Smooth muscle cell (in vitro differentiated cells): ENCODE results near the gene SSR2. TPM values are rescaled to one million over a fixed set of nuclear protein-coding genes. Genes with fewer than 3 reads are reported as not detected.

Experiments used
- DNase-seq: peaks from one replicate; lab custom pipeline; 2025; ENCODE audit not compliant: unreplicated experiment; lab: John Stamatoyannopoulos, UW
- H2AFZ ChIP-seq: fragments of 200-600 bp; sonication (generic); 2 replicates; pipeline ENCODE4 v1.6.0; 2016; ENCODE audit warnings: antibody characterized with exemption, low read depth, mild to moderate bottlenecking
- H3F3A ChIP-seq: fragments of 200-600 bp; sonication (generic); 2 replicates; pipeline ENCODE4 v1.6.0; 2017; ENCODE audit warnings: antibody characterized with exemption, low read depth
- H3K27ac ChIP-seq: fragments of 200-600 bp; sonication (generic); 2 replicates; pipeline ENCODE4 v1.5.1; 2016; ENCODE audit warnings: low read depth, mild to moderate bottlenecking
- H3K27me3 ChIP-seq: fragments of 200-600 bp; sonication (generic); 2 replicates; pipeline ENCODE4 v1.6.1; 2016; ENCODE audit warnings: low read depth, mild to moderate bottlenecking
- H3K36me3 ChIP-seq: fragments of 200-600 bp; sonication (generic); 2 replicates; pipeline ENCODE4 v1.5.1; 2016; ENCODE audit warnings: low read depth
- H3K4me1 ChIP-seq: fragments of 200-600 bp; sonication (generic); 2 replicates; pipeline ENCODE4 v1.5.1; 2016; ENCODE audit warnings: low read depth
- H3K4me2 ChIP-seq: fragments of 200-600 bp; sonication (generic); 2 replicates; pipeline ENCODE4 v1.6.0; 2016; ENCODE audit warnings: mild to moderate bottlenecking
- H3K4me3 ChIP-seq: fragments of 200-600 bp; sonication (generic); 2 replicates; pipeline ENCODE4 v1.5.1; 2016; ENCODE audit warnings: mild to moderate bottlenecking
- H3K79me2 ChIP-seq: fragments of 200-600 bp; sonication (generic); 2 replicates; pipeline ENCODE4 v1.6.0; 2016; ENCODE audit warnings: low read depth, mild to moderate bottlenecking
- H3K9ac ChIP-seq: fragments of 200-600 bp; sonication (generic); 2 replicates; pipeline ENCODE4 v1.6.0; 2016; ENCODE audit warnings: low read depth
- H3K9me3 ChIP-seq: fragments of 200-600 bp; sonication (generic); replicated peaks from 2 replicates; pipeline ENCODE4 v1.5.1; 2016; ENCODE audit warnings: low read depth
- H4K20me1 ChIP-seq: fragments of 200-600 bp; sonication (generic); 2 replicates; pipeline ENCODE4 v1.6.0; 2016; ENCODE audit warnings: low read depth
- WGBS: methylation state at CpG from one replicate; pipeline ENCODE4 v1.1.7; 2016; ENCODE audit warnings: low lambda C conversion rate; 5-methylcytosine and 5-hydroxymethylcytosine counted together
- polyA plus RNA-seq: library from polyadenylated mRNA; unstranded; fragments of >200 nt; fragmentation: Nextera tagmentation; extraction: Ambion mirVana; gene quantifications from 2 replicates; pipeline ENCODE4 v1.2.1, GENCODE V29; 2016
- total RNA-seq: library from RNA; depleted of rRNA; stranded (reverse); fragments of >200 nt; gene quantifications from 2 replicates; pipeline ENCODE4 v1.2.3, GENCODE V29; 2014
- TF ChIP-seq, protein P1 (sequence below): fragments of 200-600 bp; sonication (generic); IDR thresholded peaks from 2 replicates; pipeline ENCODE4 v1.5.1; 2017; ENCODE audit warnings: borderline replicate concordance, mild to moderate bottlenecking, antibody characterized with exemption; ENCODE audit not compliant: insufficient read depth, poor library complexity, severe bottlenecking

The SSR2 gene
- total and polyA plus RNA-seq, 2 experiments from 2014 or later, result 447 to 457 TPM

DNA sequence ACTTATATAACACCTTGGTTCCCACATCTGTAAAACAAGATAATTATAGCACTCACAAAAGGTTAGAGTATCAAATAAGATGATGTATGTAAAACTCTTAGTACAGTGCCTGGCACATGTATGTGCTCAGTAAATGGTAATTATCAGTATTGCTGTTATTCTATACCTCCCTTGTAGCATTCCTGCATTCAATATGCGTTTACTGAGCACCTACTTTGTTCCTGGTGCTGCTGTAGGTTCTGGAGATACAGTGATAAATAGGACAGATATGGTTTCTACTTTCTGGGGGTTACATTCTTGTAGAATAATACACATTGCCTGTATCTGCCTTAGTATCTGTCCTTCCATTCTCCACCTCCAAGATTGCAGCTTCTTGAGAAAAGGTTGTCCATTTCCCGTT is 1.2 kb upstream of the SSR2 start:
- H2AFZ ChIP-seq, result no peak overlapping the region
- WGBS, result 94% methylated on average over 2 of the region's 2 CpGs

DNA sequence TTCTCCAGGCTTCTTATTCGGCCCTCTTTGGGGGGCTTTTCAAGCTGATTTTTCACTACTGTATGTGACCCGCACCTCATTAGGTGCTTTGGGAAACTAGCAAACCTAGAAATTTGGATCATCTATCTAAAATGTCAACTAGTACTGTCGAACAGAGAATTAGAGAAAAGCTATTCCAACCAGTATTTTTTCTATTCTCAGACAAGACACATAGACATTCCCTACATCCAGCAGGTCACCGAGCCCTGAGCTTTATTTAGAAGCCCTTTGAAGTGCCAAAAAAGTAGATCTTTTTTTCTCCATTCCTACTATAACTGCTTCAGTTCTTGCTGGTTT is 310 bp upstream of the SSR2 start:
- peaks cover 9% of the 10 kb centered on the region for H3F3A ChIP-seq
- no peaks in the 10 kb centered on the region for H3K9me3 ChIP-seq
- H3K79me2 ChIP-seq, result peaks cover 47% of the 10 kb centered on the region
- H3K27me3 ChIP-seq, result no peaks in the 10 kb centered on the region
- H3K4me3 ChIP-seq, result peak overlapping the region; percentile 70
- TF ChIP-seq, protein P1, sequence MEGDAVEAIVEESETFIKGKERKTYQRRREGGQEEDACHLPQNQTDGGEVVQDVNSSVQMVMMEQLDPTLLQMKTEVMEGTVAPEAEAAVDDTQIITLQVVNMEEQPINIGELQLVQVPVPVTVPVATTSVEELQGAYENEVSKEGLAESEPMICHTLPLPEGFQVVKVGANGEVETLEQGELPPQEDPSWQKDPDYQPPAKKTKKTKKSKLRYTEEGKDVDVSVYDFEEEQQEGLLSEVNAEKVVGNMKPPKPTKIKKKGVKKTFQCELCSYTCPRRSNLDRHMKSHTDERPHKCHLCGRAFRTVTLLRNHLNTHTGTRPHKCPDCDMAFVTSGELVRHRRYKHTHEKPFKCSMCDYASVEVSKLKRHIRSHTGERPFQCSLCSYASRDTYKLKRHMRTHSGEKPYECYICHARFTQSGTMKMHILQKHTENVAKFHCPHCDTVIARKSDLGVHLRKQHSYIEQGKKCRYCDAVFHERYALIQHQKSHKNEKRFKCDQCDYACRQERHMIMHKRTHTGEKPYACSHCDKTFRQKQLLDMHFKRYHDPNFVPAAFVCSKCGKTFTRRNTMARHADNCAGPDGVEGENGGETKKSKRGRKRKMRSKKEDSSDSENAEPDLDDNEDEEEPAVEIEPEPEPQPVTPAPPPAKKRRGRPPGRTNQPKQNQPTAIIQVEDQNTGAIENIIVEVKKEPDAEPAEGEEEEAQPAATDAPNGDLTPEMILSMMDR, result no peak
- H3K4me1 ChIP-seq, result peaks cover 9% of the 10 kb centered on the region
- DNase-seq, result no peak
- H3K36me3 ChIP-seq, result no peaks in the 10 kb centered on the region
- no peak overlapping the region for H3K9ac ChIP-seq
- H3K4me2 ChIP-seq, result peak overlapping the region; percentile 93
- peak overlapping the region; percentile 88 for H2AFZ ChIP-seq
- peaks cover 24% of the 10 kb centered on the region for H4K20me1 ChIP-seq
- 19% methylated on average over 4 of the region's 4 CpGs for WGBS
- no peak overlapping the region for H3K27ac ChIP-seq

More for the DNA sequence above, 1.2 kb upstream of the SSR2 start:
- H3K4me2 ChIP-seq, result no peak overlapping the region
- no peak for DNase-seq
- H3K27ac ChIP-seq, result no peak overlapping the region
- H3K79me2 ChIP-seq, result peaks cover 38% of the 10 kb centered on the region
- H3K4me3 ChIP-seq, result no peak overlapping the region
- peaks cover 9% of the 10 kb centered on the region for H3K4me1 ChIP-seq
- no peaks in the 10 kb centered on the region for H3K36me3 ChIP-seq
- no peaks in the 10 kb centered on the region for H3K9me3 ChIP-seq
- peaks cover 9% of the 10 kb centered on the region for H3F3A ChIP-seq
- peaks cover 15% of the 10 kb centered on the region for H4K20me1 ChIP-seq
- no peak overlapping the region for H3K9ac ChIP-seq
- TF ChIP-seq, protein P1, result no peak
- no peaks in the 10 kb centered on the region for H3K27me3 ChIP-seq

DNA sequence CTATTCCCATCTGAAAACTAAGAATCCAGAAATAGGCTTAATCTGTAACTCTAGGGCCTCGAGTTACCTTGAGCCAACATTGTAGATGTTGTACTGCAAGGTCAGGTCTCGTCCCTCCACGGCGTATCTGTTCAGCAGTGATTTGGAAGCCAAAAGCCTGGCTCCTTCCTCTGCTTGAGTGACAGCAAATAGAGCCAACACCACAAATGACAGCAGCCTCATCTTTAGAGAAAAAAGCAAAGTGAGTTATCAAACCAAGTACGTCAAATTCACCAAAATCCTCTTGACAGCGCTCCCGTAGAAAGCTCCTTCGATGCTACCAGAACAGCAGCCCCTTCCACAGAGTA is 832 bp downstream of the SSR2 start:
- Histone ChIP-seq H3K4me1 (peaks cover 9% of the 10 kb centered on the region), H3K27me3 (no peaks in the 10 kb centered on the region), H3K27ac (peak overlapping the region; percentile 55), H3K79me2 (peaks cover 51% of the 10 kb centered on the region), H3K36me3 (peaks cover 4% of the 10 kb centered on the region), H3K9ac (peak overlapping the region; percentile 78), H3K4me3 (peak overlapping the region; percentile 70), H3F3A (peaks cover 9% of the 10 kb centered on the region), H4K20me1 (peaks cover 29% of the 10 kb centered on the region), H2AFZ (no peak overlapping the region), H3K4me2 (peak overlapping the region; percentile 93), H3K9me3 (no peaks in the 10 kb centered on the region)
- no peak for DNase-seq
- 67% methylated on average over 8 of the region's 8 CpGs for WGBS
- TF ChIP-seq, protein P1, result no peak

DNA sequence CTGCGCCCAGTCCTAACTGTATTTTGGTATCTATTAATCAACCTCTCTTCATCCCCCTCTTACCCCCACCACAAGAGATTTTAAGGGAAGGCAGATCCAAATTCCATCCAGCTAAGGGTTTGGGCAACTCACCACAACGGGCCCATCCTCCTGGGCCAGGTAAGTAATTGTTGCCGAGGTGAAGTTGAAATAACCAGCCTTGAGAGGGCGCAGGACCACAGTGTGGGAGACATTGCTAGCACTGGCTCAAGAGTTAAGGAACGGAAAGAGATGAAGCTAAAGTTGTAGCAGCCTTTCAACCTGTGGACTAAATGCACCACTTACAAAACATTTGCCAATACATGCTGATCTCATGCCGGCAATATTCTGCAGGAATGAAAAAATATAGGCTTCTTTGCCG is 5.9 kb downstream of the SSR2 start:
- Histone ChIP-seq H3K9ac (no peak overlapping the region), H3K36me3 (peaks cover 15% of the 10 kb centered on the region), H3K27ac (no peak overlapping the region), H4K20me1 (peaks cover 78% of the 10 kb centered on the region), H3K79me2 (peaks cover 46% of the 10 kb centered on the region), H3K4me3 (no peak overlapping the region), H3K4me1 (peaks cover 6% of the 10 kb centered on the region), H2AFZ (no peak overlapping the region), H3K4me2 (no peak overlapping the region), H3K27me3 (no peaks in the 10 kb centered on the region), H3K9me3 (no peaks in the 10 kb centered on the region), H3F3A (peaks cover 31% of the 10 kb centered on the region)
- WGBS, result 96% methylated on average over 7 of the region's 7 CpGs
- TF ChIP-seq, protein P1, result no peak
- DNase-seq, result no peak
